HPDE6-E6E7 (cell line): ENCODE results near the gene SF3B1.
"Not testable (repeated sequence)": the region's sequence is repeated elsewhere in the genome, so short reads cannot be mapped to it uniquely, and the experiment has no call there.

ENCODE experiments used
- DNase-seq: peaks from one replicate; pipeline ENCODE4 v3.0.0; 2011; ENCODE audit warnings: missing footprints; ENCODE audit errors: extremely low spot score

Gene SF3B1

GRCh38 chr2:197434541-197435513 is at the start of gene SF3B1:
SF3B1 (minus strand) TSS chr2:197435028; CDS start chr2:197434999, 29 bp downstream.
- peak; percentile 96 for DNase-seq

GRCh38 chr2:197484248-197484647 is 49.4 kb upstream of the SF3B1 start:
- not testable (repeated sequence) for DNase-seq

GRCh38 chr2:197480165-197481036 is 45.6 kb upstream of the SF3B1 start:
- no peak for DNase-seq

GRCh38 chr2:197477797-197478196 is 43.0 kb upstream of the SF3B1 start:
- no peak for DNase-seq

- DNase-seq, result no peak
Measured at GRCh38 chr2:197472166-197472565, 37.3 kb upstream of the SF3B1 start.

- no peak for DNase-seq
Measured at GRCh38 chr2:197464175-197464574, 29.3 kb upstream of the SF3B1 start.

GRCh38 chr2:197461057-197461456 is 26.2 kb upstream of the SF3B1 start:
- DNase-seq, result no peak

GRCh38 chr2:197460649-197461048 is 25.8 kb upstream of the SF3B1 start:
- no peak for DNase-seq

GRCh38 chr2:197455428-197455827 is 20.6 kb upstream of the SF3B1 start:
- DNase-seq, result no peak

- no peak for DNase-seq
Measured at GRCh38 chr2:197454923-197455322, 20.1 kb upstream of the SF3B1 start.

- peak; percentile 73 for DNase-seq
Measured at GRCh38 chr2:197453914-197454398, 19.1 kb upstream of the SF3B1 start.

GRCh38 chr2:197453123-197453913 is 18.5 kb upstream of the SF3B1 start, which contains the start of gene COQ10B:
COQ10B (plus strand) TSS chr2:197453552; CDS start chr2:197453561, 9 bp downstream.
- DNase-seq, result peak; percentile 97

GRCh38 chr2:197452754-197453122 is 17.9 kb upstream of the SF3B1 start:
- DNase-seq, result no peak

GRCh38 chr2:197450935-197451358 is 16.1 kb upstream of the SF3B1 start:
- DNase-seq, result not testable (repeated sequence)

GRCh38 chr2:197450465-197450864 is 15.6 kb upstream of the SF3B1 start:
- DNase-seq, result no peak

GRCh38 chr2:197446844-197447243 is 12.0 kb upstream of the SF3B1 start:
- no peak for DNase-seq

- DNase-seq, result no peak
Measured at GRCh38 chr2:197445746-197446145, 10.9 kb upstream of the SF3B1 start.

- DNase-seq, result no peak
Measured at GRCh38 chr2:197442857-197443256, 8.0 kb upstream of the SF3B1 start.

GRCh38 chr2:197437380-197437779 is 2.6 kb upstream of the SF3B1 start:
- DNase-seq, result no peak

- DNase-seq, result no peak
Measured at GRCh38 chr2:197435598-197436420, 981 bp upstream of the SF3B1 start.
